ENCODE results near the gene SEMA4G. TPM values are rescaled to one million over a fixed set of nuclear protein-coding genes. Genes with fewer than 3 reads are reported as not detected.

The SEMA4G gene
- total RNA-seq, 1 experiment from 2014 or later: 2.5 TPM

GRCh38 chr10:100978901-100979195 is 9.5 kb downstream of the SEMA4G start:
- no peak for DNase-seq
- Histone ChIP-seq H3K4me3 (no peak overlapping the region), H3K4me1 (peaks cover 7% of the 10 kb centered on the region; the same call in 1 of the 2 replicates), H3K36me3 (peaks cover 6% of the 10 kb centered on the region), H3K27ac (no peak overlapping the region), H3K27me3 (no peaks in the 10 kb centered on the region), H3K9me3 (replicated peaks) (no peaks in the 10 kb centered on the region)

DNA sequence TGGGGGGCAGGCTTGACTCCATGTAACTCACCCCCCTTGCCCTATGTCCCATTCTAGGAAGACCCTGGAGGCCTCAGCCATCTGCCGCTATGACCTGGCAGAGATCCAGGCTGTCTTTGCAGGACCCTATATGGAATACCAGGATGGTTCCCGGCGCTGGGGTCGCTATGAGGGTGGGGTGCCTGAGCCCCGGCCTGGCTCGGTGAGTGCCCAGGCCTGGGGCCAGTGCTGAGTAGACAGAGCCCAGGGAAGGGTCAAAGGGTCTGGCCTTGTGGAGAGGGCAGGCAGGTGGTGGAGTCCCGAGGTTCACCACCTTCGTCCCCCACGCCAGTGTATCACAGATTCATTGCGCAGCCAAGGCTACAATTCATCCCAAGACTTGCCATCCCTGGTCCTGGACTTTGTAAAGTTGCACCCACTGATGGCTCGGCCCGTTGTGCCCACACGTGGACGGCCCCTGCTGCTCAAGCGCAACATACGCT is 10.5 kb downstream of the SEMA4G start:
- Histone ChIP-seq H3K9me3 (replicated peaks) (no peaks in the 10 kb centered on the region), H3K36me3 (peaks cover 6% of the 10 kb centered on the region), H3K27ac (no peak overlapping the region), H3K4me1 (peaks cover 7% of the 10 kb centered on the region; the same call in 1 of the 2 replicates), H3K27me3 (no peaks in the 10 kb centered on the region), H3K4me3 (no peak overlapping the region)
- no peak for DNase-seq

DNA sequence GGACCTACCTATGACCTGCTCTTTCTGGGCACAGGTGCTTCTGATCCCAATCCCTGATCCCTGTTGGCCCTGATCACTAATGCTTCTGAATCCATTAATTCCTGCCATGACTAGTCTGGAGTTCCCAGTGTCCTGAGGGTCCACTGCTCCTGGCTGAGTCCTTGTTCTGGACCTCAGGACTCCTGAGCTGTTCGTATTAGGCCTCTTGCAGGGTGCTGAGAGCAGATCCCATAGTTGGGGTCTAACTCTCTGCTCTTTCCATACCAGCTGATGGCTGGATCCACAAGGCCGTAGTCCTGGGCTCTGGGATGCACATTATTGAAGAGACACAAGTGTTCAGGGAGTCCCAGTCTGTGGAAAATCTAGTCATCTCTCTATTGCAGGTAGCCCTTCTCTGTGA is 11.0 kb downstream of the SEMA4G start:
- Histone ChIP-seq H3K4me3 (no peak overlapping the region), H3K27ac (no peak overlapping the region), H3K9me3 (replicated peaks) (no peaks in the 10 kb centered on the region), H3K4me1 (peaks cover 5% of the 10 kb centered on the region; the same call in 1 of the 2 replicates), H3K27me3 (no peaks in the 10 kb centered on the region), H3K36me3 (peaks cover 6% of the 10 kb centered on the region)
- no peak for DNase-seq

GRCh38 chr10:100980711-100981110 is 11.4 kb downstream of the SEMA4G start:
- Histone ChIP-seq H3K4me1 (peaks cover under 1% of the 10 kb centered on the region; the same call in 1 of the 2 replicates), H3K9me3 (replicated peaks) (no peaks in the 10 kb centered on the region), H3K27ac (no peak overlapping the region), H3K27me3 (no peaks in the 10 kb centered on the region), H3K36me3 (peaks cover 6% of the 10 kb centered on the region), H3K4me3 (no peak overlapping the region)
- DNase-seq: no peak

GRCh38 chr10:100981178-100981772 is 12.0 kb downstream of the SEMA4G start:
- DNase-seq: no peak
- H3K4me3 ChIP-seq: no peak overlapping the region
- H3K27me3 ChIP-seq: no peaks in the 10 kb centered on the region
- no peaks in the 10 kb centered on the region for H3K9me3 ChIP-seq (replicated peaks)
- peaks cover 2% of the 10 kb centered on the region; the same call in 1 of the 2 replicates for H3K4me1 ChIP-seq
- no peak overlapping the region for H3K27ac ChIP-seq
- H3K36me3 ChIP-seq: peaks cover 6% of the 10 kb centered on the region

DNA sequence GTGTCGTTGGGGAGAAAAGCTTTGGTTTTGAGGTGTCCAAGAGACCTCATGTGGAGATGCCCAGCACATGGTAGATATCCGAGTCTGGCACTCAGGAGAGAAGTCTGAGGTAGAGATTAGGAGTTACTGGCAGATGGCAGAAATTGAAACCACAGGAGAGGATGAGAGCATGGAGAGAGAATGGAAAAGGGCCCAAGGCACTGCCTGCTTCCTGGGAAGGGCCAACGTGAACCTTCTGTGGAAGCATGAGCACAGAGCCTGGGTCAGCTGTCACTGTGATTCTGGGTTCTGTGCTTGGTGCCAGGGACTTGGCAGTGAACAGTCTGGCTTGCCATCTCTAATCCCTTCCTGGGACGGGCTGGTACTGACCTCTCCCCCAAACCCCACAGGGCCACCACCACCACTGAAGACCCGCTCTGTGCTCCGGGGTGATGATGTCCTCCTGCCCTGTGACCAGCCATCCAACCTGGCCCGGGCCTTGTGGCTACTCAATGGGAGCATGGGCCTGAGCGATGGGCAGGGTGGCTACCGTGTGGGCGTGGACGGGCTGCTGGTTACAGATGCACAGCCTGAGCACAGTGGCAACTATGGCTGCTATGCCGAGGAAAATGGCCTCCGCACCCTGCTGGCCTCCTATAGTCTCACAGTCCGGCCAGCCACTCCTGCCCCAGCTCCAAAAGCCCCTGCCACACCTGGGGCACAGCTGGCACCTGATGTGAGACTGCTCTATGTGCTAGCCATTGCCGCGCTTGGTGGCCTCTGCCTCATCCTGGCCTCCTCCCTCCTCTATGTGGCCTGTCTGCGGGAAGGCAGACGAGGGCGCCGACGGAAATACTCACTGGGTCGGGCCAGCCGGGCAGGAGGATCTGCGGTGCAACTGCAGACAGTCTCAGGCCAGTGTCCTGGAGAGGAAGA is 13.9 kb downstream of the SEMA4G start:
- no peaks in the 10 kb centered on the region for H3K27me3 ChIP-seq
- no peaks in the 10 kb centered on the region for H3K9me3 ChIP-seq (replicated peaks)
- H3K4me1 ChIP-seq: peaks cover 6% of the 10 kb centered on the region
- no peak overlapping the region for H3K4me3 ChIP-seq
- H3K36me3 ChIP-seq: peaks cover 6% of the 10 kb centered on the region
- H3K27ac ChIP-seq: no peak overlapping the region
- no peak for DNase-seq

- no peak overlapping the region for H3K4me3 ChIP-seq
- no peaks in the 10 kb centered on the region for H3K27me3 ChIP-seq
- DNase-seq: no peak
- H3K9me3 ChIP-seq (replicated peaks): no peaks in the 10 kb centered on the region
- H3K4me1 ChIP-seq: peaks cover 12% of the 10 kb centered on the region
- H3K27ac ChIP-seq: no peak overlapping the region
- peaks cover 11% of the 10 kb centered on the region for H3K36me3 ChIP-seq
Measured at GRCh38 chr10:100983868-100984671, 14.8 kb downstream of the SEMA4G start.

GRCh38 chr10:100984672-100985177 is 15.4 kb downstream of the SEMA4G start:
- no peak overlapping the region for H3K27ac ChIP-seq
- H3K4me1 ChIP-seq: peaks cover 12% of the 10 kb centered on the region
- DNase-seq: no peak
- peaks cover 18% of the 10 kb centered on the region for H3K36me3 ChIP-seq
- no peaks in the 10 kb centered on the region for H3K27me3 ChIP-seq
- H3K9me3 ChIP-seq (replicated peaks): no peaks in the 10 kb centered on the region
- no peak overlapping the region for H3K4me3 ChIP-seq

DNA sequence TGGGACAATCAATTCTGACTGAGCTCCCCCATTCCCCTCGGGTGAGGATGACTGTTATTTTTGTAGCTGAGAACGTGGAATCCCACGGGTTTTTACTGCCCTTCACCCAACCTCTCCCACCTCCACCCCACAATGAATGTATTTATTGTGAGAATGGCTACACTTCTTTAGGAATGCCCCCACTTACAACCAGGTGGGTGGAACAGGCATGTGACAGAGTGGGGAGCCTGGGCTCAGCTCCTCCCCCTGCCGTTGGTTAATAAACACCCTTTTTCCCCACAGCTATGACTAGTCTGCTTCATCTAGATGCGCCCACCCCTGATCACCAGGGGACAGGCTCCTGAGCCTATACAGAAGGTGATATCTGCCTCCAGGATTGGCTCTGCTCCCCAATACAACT is 16.0 kb downstream of the SEMA4G start:
- Histone ChIP-seq H3K4me3 (no peak overlapping the region), H3K4me1 (peaks cover 12% of the 10 kb centered on the region), H3K36me3 (peaks cover 23% of the 10 kb centered on the region), H3K27me3 (no peaks in the 10 kb centered on the region), H3K27ac (no peak overlapping the region), H3K9me3 (replicated peaks) (no peaks in the 10 kb centered on the region)
- no peak for DNase-seq

DNA sequence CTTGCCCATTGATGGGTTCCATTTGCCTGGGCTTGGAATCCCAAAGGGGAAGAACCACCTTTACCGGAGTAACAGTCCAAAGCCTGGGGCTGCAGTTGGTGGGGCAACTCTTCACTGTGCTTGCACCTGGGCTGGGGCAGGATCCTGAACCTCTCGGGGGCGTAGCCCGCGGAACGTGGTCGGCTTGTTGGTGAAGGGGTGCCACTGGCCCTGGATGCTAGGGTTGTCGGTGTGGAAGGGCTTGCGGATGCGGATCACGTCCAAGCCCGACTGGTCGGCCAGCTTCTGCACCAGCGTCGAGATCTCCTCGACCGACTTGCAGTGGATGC is 17.3 kb downstream of the SEMA4G start:
- Histone ChIP-seq H3K27me3 (no peaks in the 10 kb centered on the region), H3K36me3 (peaks cover 32% of the 10 kb centered on the region), H3K4me1 (peaks cover 12% of the 10 kb centered on the region), H3K27ac (peak overlapping the region; percentile 54; the same call in 1 of the 2 replicates), H3K4me3 (peak overlapping the region; percentile 86), H3K9me3 (replicated peaks) (no peaks in the 10 kb centered on the region)
- no peak for DNase-seq

GRCh38 chr10:100986952-100987684 is 17.8 kb downstream of the SEMA4G start, which contains the start of the genes MRPL43 and TWNK:
Gene MRPL43 (minus strand): TSS chr10:100987497. CDS start chr10:100987443, 54 bp downstream.
Gene TWNK (plus strand): TSS chr10:100987543. CDS start chr10:100988211, 668 bp downstream.
- Histone ChIP-seq H3K36me3 (peaks cover 33% of the 10 kb centered on the region), H3K27ac (peak within 1 kb of the TSS; percentile 54), H3K4me3 (peak within 1 kb of the TSS; percentile 86), H3K4me1 (peaks cover 12% of the 10 kb centered on the region), H3K9me3 (replicated peaks) (no peaks in the 10 kb centered on the region), H3K27me3 (no peaks in the 10 kb centered on the region)
- DNase-seq: peak; percentile 90 to 92

GRCh38 chr10:100987685-100988049 is 18.4 kb downstream of the SEMA4G start:
- H3K27ac ChIP-seq: peak overlapping the region; percentile 54
- peak overlapping the region; percentile 86 for H3K4me3 ChIP-seq
- H3K4me1 ChIP-seq: peaks cover 12% of the 10 kb centered on the region
- H3K9me3 ChIP-seq (replicated peaks): no peaks in the 10 kb centered on the region
- no peak for DNase-seq
- H3K27me3 ChIP-seq: no peaks in the 10 kb centered on the region
- peaks cover 32% of the 10 kb centered on the region for H3K36me3 ChIP-seq

- H3K36me3 ChIP-seq: peaks cover 32% of the 10 kb centered on the region
- H3K9me3 ChIP-seq (replicated peaks): no peaks in the 10 kb centered on the region
- H3K27me3 ChIP-seq: no peaks in the 10 kb centered on the region
- peaks cover 12% of the 10 kb centered on the region for H3K4me1 ChIP-seq
- H3K4me3 ChIP-seq: peak overlapping the region; percentile 86
- no peak overlapping the region for H3K27ac ChIP-seq
- no peak for DNase-seq
Measured at GRCh38 chr10:100988166-100988565, 18.9 kb downstream of the SEMA4G start.

GRCh38 chr10:100989088-100989487 is 19.8 kb downstream of the SEMA4G start:
- no peaks in the 10 kb centered on the region for H3K9me3 ChIP-seq (replicated peaks)
- no peak overlapping the region for H3K27ac ChIP-seq
- H3K27me3 ChIP-seq: no peaks in the 10 kb centered on the region
- no peak for DNase-seq
- H3K4me1 ChIP-seq: peaks cover 12% of the 10 kb centered on the region
- H3K36me3 ChIP-seq: peaks cover 41% of the 10 kb centered on the region
- no peak overlapping the region for H3K4me3 ChIP-seq

All from SJCRH30 (cell line).